ENCODE measurements around the gene PACS2.

PACS2 gene

GRCh38 chr14:105375635-105376057 is 61.1 kb downstream of the PACS2 start:
- DNase-seq = no peak

- DNase-seq = no peak
These were observed 62.2 kb downstream of the PACS2 start for GRCh38 chr14:105376521-105377440.

GRCh38 chr14:105377555-105378182 is 63.1 kb downstream of the PACS2 start:
- DNase-seq = no peak

DNA sequence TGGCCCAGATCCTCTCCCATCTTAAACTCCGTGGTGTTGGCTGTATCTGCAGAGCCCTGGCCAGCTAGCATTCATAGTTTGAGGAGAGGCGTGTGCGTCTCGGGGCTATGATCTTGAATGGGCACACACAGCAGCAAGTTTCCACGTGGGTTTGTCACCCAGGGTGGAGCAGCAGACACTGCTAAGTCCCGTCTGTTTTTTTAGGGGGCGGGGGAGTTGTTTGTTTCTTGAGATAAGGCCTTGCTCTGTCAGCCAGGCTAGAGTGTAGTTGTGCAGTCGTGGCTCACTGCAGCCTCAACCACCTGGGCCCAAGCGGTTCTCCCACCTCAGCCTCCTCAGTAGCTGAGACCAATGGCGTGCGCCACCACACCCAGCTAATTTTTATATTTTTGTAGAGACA is 63.7 kb downstream of the PACS2 start:
- no peak for DNase-seq

- DNase-seq = no peak
These were observed 64.5 kb downstream of the PACS2 start for GRCh38 chr14:105378873-105379685.

DNA sequence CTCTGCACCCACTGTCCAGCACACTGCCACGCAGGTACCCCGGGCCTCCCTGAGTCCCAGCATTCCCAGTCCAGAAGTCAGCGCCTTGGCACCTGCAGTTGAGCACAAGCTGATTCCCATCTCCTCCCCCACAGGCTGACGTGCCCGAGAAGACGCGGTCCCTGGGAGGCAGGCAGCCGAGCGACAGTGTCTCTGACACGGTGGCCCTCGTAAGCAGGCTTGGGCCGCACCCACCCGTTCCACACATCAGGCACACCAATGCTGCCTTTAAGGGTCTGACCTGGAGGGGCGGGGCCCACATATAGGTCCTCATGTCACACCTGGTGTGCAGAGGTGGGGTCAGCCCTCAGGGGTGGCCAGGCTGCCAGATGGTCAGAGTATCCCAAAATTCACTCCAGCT is 65.4 kb downstream of the PACS2 start:
- DNase-seq = no peak

DNA sequence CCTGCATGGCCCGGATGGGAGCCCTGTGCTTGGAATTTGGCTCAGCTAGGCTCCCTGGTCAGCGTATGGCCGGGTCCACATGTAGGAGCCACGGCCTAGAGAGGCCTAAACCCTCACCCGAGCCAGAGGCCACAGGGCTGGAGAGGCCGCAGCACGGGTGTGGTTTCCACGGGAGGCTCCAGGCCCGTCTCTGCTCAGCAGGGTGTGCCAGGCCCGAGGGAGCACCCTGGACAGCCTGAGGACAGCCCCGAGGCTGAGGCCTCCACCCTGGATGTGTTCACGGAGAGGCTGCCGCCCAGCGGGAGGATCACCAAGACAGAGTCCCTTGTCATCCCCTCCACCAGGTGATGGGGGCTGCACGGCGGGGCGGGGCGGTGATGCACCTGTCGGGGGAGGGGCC is 66.2 kb downstream of the PACS2 start:
- no peak for DNase-seq

- DNase-seq = no peak
These were observed 67.1 kb downstream of the PACS2 start for GRCh38 chr14:105381446-105382342.

- no peak for DNase-seq
These were observed 68.0 kb downstream of the PACS2 start for GRCh38 chr14:105382343-105383082.

DNA sequence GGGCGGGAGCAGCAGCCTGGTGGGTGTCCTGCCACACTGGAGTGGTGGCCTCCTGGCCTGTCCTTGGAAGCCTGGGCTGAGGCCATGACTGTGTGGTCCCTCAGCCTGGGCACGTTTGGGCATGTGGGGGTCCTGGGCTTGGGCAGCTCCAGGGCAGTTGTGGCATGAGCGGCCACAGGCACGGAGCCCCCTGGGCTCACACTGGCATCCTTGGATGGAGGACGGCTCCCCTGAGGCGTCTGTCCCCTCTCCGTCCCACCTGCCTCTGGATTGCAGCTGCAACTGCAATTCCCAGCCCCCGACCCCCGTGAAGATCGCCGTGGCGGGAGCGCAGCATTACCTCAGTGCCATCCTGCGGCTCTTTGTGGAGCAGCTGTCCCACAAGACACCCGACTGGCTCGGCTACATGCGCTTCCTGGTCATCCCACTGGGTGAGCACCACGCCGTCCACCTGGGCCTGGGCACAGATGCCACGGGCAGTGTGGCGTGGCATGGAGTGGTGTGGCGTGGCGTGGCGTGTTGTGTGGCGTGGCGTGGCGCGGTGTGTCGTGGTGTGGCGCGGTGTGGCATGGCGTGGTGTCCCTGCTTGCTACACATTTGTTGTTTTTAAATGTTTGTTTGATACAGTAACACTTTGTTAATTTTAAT is 68.7 kb downstream of the PACS2 start:
- DNase-seq = no peak

GRCh38 chr14:105384041-105384557 is 69.6 kb downstream of the PACS2 start:
- no peak for DNase-seq

DNA sequence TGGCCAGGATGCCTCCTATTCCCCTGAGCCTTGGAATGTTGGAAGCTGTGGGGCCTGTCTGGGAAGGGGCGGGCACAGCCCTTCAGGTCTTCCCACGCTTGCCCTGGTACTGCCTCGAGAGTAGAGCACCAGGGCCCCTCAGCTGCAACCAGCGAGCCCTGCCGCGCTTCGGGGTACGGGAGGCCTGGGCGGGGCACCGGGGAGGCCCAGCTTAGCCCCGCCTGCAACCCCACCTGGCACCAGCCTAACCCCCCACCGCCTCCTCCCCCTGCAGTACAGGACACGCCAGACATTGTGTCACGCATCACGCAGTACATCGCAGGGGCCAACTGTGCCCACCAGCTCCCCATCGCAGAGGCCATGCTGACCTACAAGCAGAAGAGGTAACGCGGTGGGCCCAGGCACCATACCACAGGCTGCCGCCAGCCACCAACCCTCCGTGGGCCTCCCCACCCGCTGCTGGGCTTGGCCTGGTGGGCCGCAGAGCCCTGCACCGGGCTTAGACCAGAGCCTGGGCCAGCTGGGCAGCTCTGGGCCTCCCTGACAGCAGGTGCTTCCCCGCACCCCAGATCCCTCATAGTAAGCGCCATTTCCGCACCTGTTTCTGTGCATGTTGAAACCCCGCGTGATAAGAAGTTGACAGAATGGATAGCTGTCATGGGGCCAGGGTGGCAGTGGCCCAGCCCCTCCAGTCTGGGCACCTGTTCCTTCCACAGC is 70.2 kb downstream of the PACS2 start:
- no peak for DNase-seq

- DNase-seq = no peak
These were observed 70.7 kb downstream of the PACS2 start for GRCh38 chr14:105385322-105385637.

- no peak for DNase-seq
These were observed 71.3 kb downstream of the PACS2 start for GRCh38 chr14:105385698-105386365.

DNA sequence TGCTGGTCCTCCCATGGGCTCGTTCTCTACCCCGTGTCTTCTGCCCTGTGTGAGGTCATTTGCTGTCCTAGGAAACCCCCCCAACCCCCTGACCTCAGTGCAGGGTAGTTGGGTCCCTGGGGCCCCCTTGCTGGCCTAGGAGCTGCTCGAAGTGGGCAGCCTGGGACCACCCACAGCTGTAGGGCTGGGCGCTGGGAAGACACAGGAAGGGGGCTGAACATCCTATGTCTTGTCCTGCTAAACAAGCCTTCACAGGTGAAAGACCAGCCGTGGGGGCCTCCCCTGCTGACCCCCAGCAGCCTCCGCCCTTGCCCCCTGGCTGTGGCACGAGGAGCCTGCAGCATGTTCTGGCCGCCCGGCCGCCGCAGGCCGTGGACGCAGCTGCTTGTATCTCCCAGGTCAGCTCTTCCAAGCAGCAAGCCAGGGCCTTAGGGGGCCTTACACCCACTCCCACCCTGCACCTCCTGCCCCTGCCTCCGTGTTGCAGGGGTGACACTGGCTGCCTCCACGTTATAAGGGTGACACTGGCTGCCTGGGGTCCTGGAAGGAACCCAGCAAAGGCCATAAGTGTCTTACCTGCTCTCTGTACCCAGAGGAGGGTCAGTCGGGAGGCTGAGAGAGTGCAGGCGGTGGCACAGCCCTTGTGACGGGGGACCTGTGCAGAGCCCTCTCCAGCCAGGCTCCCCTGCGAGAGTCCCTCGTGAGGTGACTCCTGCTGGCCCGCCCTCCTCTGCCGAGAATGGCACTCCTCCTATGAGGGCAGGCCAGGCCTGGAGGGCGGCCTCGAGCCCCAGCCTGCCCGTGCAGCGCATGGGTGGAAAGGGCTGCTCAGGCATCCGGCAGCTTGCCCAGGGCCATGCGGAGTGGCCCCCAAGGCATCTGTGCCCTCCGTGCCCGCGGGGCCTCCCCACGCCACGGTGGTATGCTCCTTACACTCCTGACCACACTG is 72.3 kb downstream of the PACS2 start:
- DNase-seq = no peak

GRCh38 chr14:105387530-105387922 is 73.0 kb downstream of the PACS2 start:
- no peak for DNase-seq

DNA sequence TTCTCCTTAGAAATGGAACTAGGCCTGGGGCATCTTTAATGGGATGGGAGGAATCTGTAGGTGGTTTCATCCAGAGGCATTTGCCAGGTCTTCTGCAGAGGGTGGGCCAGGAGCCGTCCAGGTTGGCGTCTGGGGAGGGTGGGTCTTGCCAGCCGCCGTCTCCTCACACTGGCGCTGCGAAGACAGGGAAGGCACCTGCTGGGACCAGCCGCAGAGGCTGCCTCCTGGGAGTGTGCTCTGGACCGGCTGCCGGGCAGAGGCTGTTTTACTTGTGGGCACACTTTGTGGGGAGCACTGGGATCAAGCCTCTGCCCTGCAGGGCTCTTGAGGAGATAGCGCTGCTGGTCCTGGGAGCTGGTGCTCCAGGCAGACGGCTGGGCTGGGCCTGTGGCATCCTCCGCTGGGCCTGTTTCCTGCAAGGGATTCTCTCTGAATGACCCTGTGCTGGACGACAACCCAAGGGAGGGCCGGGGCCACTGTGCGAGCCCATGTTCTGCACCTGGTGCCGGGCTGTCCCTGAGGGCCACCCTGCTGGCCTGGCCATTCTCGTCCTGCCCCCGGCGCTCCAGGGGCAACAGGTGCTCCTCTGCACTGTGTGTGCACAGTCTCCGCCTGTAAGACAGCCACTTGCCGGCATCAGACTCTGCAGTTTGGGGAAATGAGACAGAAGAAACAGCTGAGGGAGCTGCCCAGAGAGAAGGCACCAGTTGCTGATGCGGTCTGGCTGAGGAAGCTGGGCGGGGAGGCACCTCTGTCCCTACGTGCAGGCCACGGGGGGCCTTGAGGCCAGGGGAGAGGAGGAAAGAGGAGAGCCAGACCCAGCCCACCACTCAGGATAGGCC is 73.8 kb downstream of the PACS2 start:
- DNase-seq = no peak

GRCh38 chr14:105388976-105389375 is 74.4 kb downstream of the PACS2 start:
- DNase-seq = no peak
